ENCODE data around the gene CYP4F12.
"Not testable (repeated sequence)": the region's sequence is repeated elsewhere in the genome, so short reads cannot be mapped to it uniquely, and the experiment has no call there.

The CYP4F12 gene

DNA sequence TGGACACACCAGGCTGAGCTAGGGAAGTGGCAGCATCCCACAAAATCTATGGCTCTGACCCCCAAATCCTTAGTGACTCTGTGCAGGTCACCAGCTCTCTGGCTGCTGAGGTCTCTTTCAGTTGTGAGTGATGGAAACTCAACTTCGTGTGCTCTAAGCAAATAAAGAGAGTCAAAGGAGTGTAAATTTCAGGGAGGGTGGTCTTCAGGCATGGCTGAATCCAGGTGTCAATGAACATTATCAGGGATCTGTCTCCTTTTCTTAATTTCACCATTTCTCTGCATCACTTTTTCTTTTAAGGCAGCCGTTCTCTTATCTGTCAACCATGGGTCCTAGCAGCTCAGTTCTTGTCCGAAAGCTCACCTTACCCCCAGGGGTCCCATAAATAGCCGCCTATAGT lies 6.2 kb downstream of the CYP4F12 start:
- Histone ChIP-seq H3K36me3 (ENCODE audit: control insufficient read depth in 1 of 2, insufficient read depth in 2 of 2, low read length in 2 of 2) (no peaks in the 10 kb centered on the region), H3K27me3 (ENCODE audit: low read depth, low read length) (no peaks in the 10 kb centered on the region), H3K27ac (ENCODE audit: low read length) (no peak overlapping the region), H3K9me3 (ENCODE audit: control insufficient read depth in 1 of 2, low read length in 2 of 2) (no peaks in the 10 kb centered on the region), H3K4me1 (ENCODE audit: control insufficient read depth in 1 of 2, insufficient read depth in 2 of 2, low read length in 2 of 2) (no peaks in the 10 kb centered on the region), H3K4me3 (ENCODE audit: low read depth in 1 of 2, low read length in 2 of 2) (no peak overlapping the region)

DNA sequence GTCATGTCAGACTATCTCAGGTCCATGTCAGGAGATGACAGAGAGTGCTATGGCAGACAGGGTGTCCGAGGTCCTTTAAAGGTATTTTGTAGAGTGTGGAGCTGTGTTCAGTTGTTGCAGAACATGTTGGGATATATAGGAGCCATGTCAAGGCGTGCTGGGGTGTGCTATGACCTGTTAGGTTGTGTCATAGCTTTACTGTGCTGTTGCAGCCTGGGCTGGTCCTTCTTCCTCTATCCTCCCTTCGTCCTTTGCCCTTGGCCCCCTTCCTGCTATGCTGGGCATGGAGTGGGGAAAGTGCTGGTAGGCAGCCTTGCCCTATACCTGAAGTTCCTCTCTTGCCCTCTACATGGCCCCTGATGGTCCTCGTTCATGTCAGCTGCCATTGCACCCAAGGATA lies 7.0 kb downstream of the CYP4F12 start:
- not testable (repeated sequence) for H3K4me1 ChIP-seq (ENCODE audit: control insufficient read depth in 1 of 2, insufficient read depth in 2 of 2, low read length in 2 of 2); H3K36me3 ChIP-seq (ENCODE audit: control insufficient read depth in 1 of 2, insufficient read depth in 2 of 2, low read length in 2 of 2); H3K27ac ChIP-seq (ENCODE audit: low read length); H3K4me3 ChIP-seq (ENCODE audit: low read depth in 1 of 2, low read length in 2 of 2); H3K27me3 ChIP-seq (ENCODE audit: low read depth, low read length); H3K9me3 ChIP-seq (ENCODE audit: control insufficient read depth in 1 of 2, low read length in 2 of 2)

DNA sequence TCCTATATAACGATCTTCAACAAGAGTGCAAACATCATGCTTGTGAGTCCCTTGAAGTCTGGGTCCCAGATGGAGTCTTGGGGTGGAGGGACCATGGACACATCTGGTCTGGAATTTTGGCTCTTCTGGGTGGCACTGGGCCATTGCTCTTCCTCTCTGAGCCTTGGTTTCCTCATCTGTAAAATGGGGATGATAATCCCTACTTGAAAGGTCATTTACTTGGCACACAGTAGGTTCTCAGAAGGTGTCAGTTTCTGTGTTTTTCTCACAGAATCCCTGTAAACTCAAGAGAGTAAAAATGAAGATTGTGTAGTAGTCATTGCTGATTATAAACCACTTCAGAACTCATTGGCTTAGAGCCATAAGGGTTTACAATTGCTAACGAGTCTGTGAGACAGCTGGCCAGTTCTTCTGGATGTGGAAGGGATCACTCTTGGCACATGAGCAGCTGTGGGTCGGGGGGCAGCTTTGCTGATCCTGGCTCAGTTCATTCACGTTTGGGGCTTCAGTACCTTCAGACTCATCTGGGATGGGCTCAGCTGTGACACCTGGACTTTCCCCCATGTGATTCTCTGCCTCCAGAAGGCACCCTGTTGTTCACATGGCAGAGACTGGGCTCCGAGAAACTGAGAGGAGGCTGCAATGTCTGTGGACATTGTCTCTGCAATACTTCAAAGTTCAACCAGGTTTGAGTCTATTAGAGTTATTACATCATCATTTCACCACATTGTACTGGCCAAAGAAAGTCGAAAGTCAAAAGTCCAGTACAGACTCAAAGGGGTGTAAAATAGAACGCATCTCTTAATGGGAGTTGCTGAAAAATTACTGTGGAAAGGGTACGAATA lies 7.8 kb downstream of the CYP4F12 start:
- Histone ChIP-seq H3K27ac (ENCODE audit: low read length) (no peak overlapping the region), H3K4me1 (ENCODE audit: control insufficient read depth in 1 of 2, insufficient read depth in 2 of 2, low read length in 2 of 2) (no peaks in the 10 kb centered on the region), H3K9me3 (ENCODE audit: control insufficient read depth in 1 of 2, low read length in 2 of 2) (no peaks in the 10 kb centered on the region), H3K4me3 (ENCODE audit: low read depth in 1 of 2, low read length in 2 of 2) (no peak overlapping the region), H3K27me3 (ENCODE audit: low read depth, low read length) (no peaks in the 10 kb centered on the region), H3K36me3 (ENCODE audit: control insufficient read depth in 1 of 2, insufficient read depth in 2 of 2, low read length in 2 of 2) (peaks cover 6 to 10% of the 10 kb centered on the region in 2 donors)

DNA sequence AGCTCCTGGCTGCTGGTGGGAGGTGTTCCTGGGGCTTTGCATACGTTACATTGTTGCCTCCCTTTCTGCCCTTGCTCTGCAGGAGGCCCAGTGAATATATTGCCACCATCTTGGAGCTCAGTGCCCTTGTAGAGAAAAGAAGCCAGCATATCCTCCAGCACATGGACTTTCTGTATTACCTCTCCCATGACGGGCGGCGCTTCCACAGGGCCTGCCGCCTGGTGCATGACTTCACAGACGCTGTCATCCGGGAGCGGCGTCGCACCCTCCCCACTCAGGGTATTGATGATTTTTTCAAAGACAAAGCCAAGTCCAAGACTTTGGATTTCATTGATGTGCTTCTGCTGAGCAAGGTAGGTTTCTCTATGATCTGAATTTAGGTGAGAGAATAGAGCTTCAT lies 10.5 kb downstream of the CYP4F12 start:
- Histone ChIP-seq H3K4me1 (ENCODE audit: control insufficient read depth in 1 of 2, insufficient read depth in 2 of 2, low read length in 2 of 2) (no peaks in the 10 kb centered on the region), H3K9me3 (ENCODE audit: control insufficient read depth in 1 of 2, low read length in 2 of 2) (peaks cover 0 to 8% of the 10 kb centered on the region in 2 donors), H3K27ac (ENCODE audit: low read length) (no peak overlapping the region), H3K27me3 (ENCODE audit: low read depth, low read length) (no peaks in the 10 kb centered on the region), H3K4me3 (ENCODE audit: low read depth in 1 of 2, low read length in 2 of 2) (no peak overlapping the region), H3K36me3 (ENCODE audit: control insufficient read depth in 1 of 2, insufficient read depth in 2 of 2, low read length in 2 of 2) (peaks cover 6 to 24% of the 10 kb centered on the region in 2 donors)

DNA sequence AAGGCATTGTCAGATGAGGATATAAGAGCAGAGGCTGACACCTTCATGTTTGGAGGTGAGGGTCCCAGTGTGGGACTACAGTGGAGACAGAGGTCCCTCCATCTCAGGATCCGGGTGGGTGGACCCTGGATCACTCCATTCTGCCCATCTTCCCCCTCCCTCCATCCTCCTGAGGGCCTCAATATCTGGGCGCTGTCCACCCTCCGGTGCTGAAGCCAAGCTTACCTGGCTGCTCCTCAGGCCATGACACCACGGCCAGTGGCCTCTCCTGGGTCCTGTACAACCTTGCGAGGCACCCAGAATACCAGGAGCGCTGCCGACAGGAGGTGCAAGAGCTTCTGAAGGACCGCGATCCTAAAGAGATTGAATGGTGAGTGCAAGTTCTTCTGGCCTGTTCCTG lies 11.9 kb downstream of the CYP4F12 start:
- H3K27me3 ChIP-seq (ENCODE audit: low read depth, low read length) = no peaks in the 10 kb centered on the region
- H3K9me3 ChIP-seq (ENCODE audit: control insufficient read depth in 1 of 2, low read length in 2 of 2) = peaks cover 0 to 13% of the 10 kb centered on the region in 2 donors
- peaks cover 6 to 24% of the 10 kb centered on the region in 2 donors for H3K36me3 ChIP-seq (ENCODE audit: control insufficient read depth in 1 of 2, insufficient read depth in 2 of 2, low read length in 2 of 2)
- H3K4me3 ChIP-seq (ENCODE audit: low read depth in 1 of 2, low read length in 2 of 2) = no peak overlapping the region
- no peaks in the 10 kb centered on the region for H3K4me1 ChIP-seq (ENCODE audit: control insufficient read depth in 1 of 2, insufficient read depth in 2 of 2, low read length in 2 of 2)
- no peak overlapping the region for H3K27ac ChIP-seq (ENCODE audit: low read length)

DNA sequence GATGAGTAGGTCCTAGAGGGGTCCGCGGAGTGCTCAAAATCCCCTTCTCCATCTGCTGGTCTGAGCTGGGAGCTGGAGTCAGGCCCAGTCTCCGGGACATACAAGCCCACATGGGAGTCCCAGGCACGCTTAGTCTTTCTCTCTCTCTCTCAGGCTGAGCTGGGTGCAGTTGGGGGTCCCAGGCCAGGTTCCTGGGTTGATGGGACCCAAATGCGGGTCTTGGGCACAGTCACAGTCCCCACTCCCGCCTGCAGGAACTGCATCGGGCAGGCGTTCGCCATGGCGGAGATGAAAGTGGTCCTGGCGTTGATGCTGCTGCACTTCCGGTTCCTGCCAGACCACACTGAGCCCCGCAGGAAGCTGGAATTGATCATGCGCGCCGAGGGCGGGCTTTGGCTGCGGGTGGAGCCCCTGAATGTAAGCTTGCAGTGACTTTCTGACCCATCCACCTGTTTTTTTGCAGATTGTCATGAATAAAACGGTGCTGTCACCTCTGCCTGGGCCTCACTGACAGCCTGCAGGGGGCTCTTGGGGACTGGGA lies 23.8 kb downstream of the CYP4F12 start:
- H3K9me3 ChIP-seq (ENCODE audit: control insufficient read depth in 1 of 2, low read length in 2 of 2) = no peaks in the 10 kb centered on the region
- no peak overlapping the region for H3K4me3 ChIP-seq (ENCODE audit: low read depth in 1 of 2, low read length in 2 of 2)

DNA sequence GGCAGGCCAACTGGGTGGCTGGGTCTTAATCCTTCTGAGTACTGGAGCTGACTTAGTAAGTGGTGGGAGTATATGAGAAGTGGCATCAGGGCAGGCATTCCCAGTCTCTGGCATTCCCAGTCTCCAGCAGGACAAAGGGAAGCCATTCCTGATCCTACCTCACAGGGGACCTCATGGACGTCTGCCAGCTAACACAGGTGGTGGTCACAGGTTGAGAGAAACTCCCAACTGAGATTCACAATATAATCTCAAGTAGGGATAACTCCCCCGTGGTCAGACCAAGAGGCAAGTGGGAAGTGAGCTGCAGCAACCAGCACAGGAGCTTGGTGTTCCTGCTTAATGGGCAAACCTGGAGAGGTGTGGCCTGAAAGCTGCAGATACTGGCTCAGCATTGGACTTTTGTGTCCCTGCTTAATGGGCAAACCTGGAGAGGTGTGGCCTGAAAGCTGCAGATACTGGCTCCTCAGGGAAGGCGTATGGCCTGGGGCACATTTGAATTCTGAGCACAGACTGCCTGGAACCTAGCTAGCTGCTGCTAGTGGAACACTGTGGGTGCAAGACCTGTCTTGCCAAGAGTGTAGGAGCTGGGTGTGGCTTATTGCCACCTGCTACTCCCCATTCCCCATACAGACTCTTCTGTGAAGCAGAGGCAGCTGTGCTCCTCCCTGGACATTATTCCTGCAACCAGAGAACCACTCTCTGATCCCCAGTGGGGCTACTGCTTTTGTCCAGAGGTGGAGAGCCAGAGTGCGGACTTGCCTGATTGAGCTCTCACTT lies 29.1 kb downstream of the CYP4F12 start:
- H3K27me3 ChIP-seq (ENCODE audit: low read depth, low read length) = no peaks in the 10 kb centered on the region
- H3K27ac ChIP-seq (ENCODE audit: low read length) = no peak overlapping the region
- peaks cover 0 to 3% of the 10 kb centered on the region in 2 donors for H3K9me3 ChIP-seq (ENCODE audit: control insufficient read depth in 1 of 2, low read length in 2 of 2)
- H3K4me1 ChIP-seq (ENCODE audit: control insufficient read depth in 1 of 2, insufficient read depth in 2 of 2, low read length in 2 of 2) = peaks cover 0 to 13% of the 10 kb centered on the region in 2 donors
- H3K4me3 ChIP-seq (ENCODE audit: low read depth in 1 of 2, low read length in 2 of 2) = no peak overlapping the region
- no peaks in the 10 kb centered on the region for H3K36me3 ChIP-seq (ENCODE audit: control insufficient read depth in 1 of 2, insufficient read depth in 2 of 2, low read length in 2 of 2)

More for the DNA sequence above, 23.8 kb downstream of the CYP4F12 start:
- Histone ChIP-seq H3K27ac (ENCODE audit: low read length) (no peak overlapping the region), H3K27me3 (ENCODE audit: low read depth, low read length) (no peaks in the 10 kb centered on the region), H3K36me3 (ENCODE audit: control insufficient read depth in 1 of 2, insufficient read depth in 2 of 2, low read length in 2 of 2) (no peaks in the 10 kb centered on the region), H3K4me1 (ENCODE audit: control insufficient read depth in 1 of 2, insufficient read depth in 2 of 2, low read length in 2 of 2) (no peaks in the 10 kb centered on the region)

DNA sequence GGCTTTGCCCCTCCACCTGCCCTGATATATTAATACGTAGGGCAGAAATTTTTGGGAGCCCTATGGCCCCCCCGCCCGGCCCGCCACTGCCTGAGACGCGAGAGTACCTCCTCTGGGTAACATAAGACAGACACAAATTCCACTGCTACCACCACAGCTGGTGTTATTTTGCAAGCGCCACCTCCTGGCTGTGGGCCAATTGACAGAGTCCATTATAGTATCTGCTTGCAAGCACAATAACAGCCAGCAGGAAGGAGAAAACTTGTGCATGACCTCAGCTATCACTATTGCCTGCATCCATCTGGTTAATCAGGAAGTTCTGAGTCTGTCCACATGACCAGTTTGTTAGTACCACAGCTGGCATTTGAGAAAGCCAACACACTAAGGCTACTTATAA lies 29.6 kb downstream of the CYP4F12 start:
- H3K9me3 ChIP-seq (ENCODE audit: control insufficient read depth in 1 of 2, low read length in 2 of 2) = peaks cover 0 to 3% of the 10 kb centered on the region in 2 donors
- H3K4me1 ChIP-seq (ENCODE audit: control insufficient read depth in 1 of 2, insufficient read depth in 2 of 2, low read length in 2 of 2) = peaks cover 0 to 13% of the 10 kb centered on the region in 2 donors
- no peaks in the 10 kb centered on the region for H3K36me3 ChIP-seq (ENCODE audit: control insufficient read depth in 1 of 2, insufficient read depth in 2 of 2, low read length in 2 of 2)
- no peaks in the 10 kb centered on the region for H3K27me3 ChIP-seq (ENCODE audit: low read depth, low read length)
- no peak overlapping the region for H3K27ac ChIP-seq (ENCODE audit: low read length)
- peak overlapping the region in 1 of 2 donors; percentile 22 for H3K4me3 ChIP-seq (ENCODE audit: low read depth in 1 of 2, low read length in 2 of 2)

DNA sequence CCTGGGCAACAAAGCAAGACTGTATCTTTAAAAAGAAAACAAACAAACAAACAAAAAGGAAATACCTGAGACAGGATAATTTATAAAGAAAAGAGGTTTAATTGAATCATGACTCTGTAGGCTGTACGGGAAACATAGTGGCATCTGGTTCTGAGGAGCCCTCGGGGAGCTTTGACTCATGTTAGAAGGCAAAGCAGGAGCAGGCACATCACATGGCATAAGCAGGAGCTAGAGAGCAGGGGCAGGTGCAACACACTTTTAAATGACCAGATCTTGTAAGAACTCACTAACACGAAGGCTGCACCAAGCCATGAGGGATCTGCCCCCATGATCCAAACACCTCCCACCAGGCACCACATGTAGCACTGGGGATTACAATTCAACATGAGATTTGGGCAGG lies 41.8 kb downstream of the CYP4F12 start:
- no peaks in the 10 kb centered on the region for H3K4me1 ChIP-seq (ENCODE audit: control insufficient read depth in 1 of 2, insufficient read depth in 2 of 2, low read length in 2 of 2)

DNA sequence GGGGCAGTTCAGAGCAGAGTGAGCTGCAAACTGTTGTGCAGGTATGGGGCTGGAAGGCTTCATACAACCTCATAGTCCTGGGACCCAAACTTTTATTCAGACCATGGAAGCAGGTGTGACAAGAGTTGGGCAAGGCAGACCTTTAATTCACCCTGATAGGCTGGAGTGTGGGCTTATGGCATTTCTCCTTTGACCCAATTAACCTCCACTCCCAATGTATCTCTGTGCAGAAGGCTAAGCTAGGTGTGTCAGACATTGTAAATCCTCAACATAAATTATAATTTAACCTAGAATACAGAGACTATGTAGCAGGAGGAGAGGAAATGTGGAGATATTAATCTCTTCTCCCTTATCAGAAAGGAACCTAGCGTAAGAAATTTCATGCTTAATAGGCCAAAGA lies 42.8 kb downstream of the CYP4F12 start:
- Histone ChIP-seq H3K36me3 (ENCODE audit: control insufficient read depth in 1 of 2, insufficient read depth in 2 of 2, low read length in 2 of 2) (no peaks in the 10 kb centered on the region), H3K4me3 (ENCODE audit: low read depth in 1 of 2, low read length in 2 of 2) (no peak overlapping the region), H3K4me1 (ENCODE audit: control insufficient read depth in 1 of 2, insufficient read depth in 2 of 2, low read length in 2 of 2) (no peaks in the 10 kb centered on the region), H3K27ac (ENCODE audit: low read length) (no peak overlapping the region), H3K9me3 (ENCODE audit: control insufficient read depth in 1 of 2, low read length in 2 of 2) (peaks cover 0 to 4% of the 10 kb centered on the region in 2 donors), H3K27me3 (ENCODE audit: low read depth, low read length) (no peaks in the 10 kb centered on the region)

More for the DNA sequence above, 41.8 kb downstream of the CYP4F12 start:
- peaks cover 0 to 4% of the 10 kb centered on the region in 2 donors for H3K9me3 ChIP-seq (ENCODE audit: control insufficient read depth in 1 of 2, low read length in 2 of 2)
- no peak overlapping the region for H3K27ac ChIP-seq (ENCODE audit: low read length)
- no peaks in the 10 kb centered on the region for H3K27me3 ChIP-seq (ENCODE audit: low read depth, low read length)
- no peak overlapping the region for H3K4me3 ChIP-seq (ENCODE audit: low read depth in 1 of 2, low read length in 2 of 2)
- H3K36me3 ChIP-seq (ENCODE audit: control insufficient read depth in 1 of 2, insufficient read depth in 2 of 2, low read length in 2 of 2) = no peaks in the 10 kb centered on the region

DNA sequence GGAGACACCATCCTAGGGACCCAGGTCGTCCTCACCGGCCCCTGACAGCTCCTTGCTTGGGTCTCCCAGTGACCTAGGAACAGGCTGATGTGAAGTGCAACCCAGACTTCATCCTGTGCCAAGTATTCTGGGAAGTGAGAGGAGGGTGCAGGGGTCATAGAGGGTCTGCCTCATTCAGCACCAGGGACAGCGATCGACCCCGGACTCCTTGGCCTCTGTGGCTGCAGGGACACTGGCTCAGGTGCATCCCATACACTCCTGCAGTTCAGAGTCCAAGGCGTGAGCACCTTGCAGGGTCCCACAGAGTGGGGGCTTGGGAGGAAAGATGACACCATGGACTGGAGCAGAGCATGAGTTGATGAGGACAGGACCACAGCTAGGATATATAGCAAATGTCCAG lies 44.9 kb downstream of the CYP4F12 start:
- Histone ChIP-seq H3K27me3 (ENCODE audit: low read depth, low read length) (no peaks in the 10 kb centered on the region), H3K4me1 (ENCODE audit: control insufficient read depth in 1 of 2, insufficient read depth in 2 of 2, low read length in 2 of 2) (no peaks in the 10 kb centered on the region), H3K36me3 (ENCODE audit: control insufficient read depth in 1 of 2, insufficient read depth in 2 of 2, low read length in 2 of 2) (no peaks in the 10 kb centered on the region), H3K27ac (ENCODE audit: low read length) (no peak overlapping the region), H3K9me3 (ENCODE audit: control insufficient read depth in 1 of 2, low read length in 2 of 2) (no peaks in the 10 kb centered on the region), H3K4me3 (ENCODE audit: low read depth in 1 of 2, low read length in 2 of 2) (no peak overlapping the region)

Data from muscle layer of duodenum (tissue), 2 donors.